ENCODE results near the gene CMC2.

Gene CMC2

DNA sequence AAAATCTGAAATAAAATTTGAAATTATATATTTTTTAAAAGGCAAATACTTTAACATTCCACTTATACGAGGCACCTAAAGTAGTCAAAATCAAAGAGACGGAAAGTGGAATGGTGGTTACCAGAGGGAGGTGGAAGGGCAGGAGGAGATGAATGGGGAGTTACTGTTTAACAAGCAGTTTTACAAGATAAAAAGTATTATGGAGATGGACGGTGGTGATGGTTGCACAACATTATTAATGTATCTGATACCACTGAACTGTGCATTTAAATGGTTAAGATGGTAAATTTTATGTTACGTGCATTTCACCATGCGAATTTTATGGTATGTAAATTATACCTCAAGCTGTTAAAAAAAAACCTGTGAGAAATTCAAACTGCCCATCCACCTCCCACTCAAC lies 5.4 kb downstream of the CMC2 start:
- no peak for DNase-seq

DNA sequence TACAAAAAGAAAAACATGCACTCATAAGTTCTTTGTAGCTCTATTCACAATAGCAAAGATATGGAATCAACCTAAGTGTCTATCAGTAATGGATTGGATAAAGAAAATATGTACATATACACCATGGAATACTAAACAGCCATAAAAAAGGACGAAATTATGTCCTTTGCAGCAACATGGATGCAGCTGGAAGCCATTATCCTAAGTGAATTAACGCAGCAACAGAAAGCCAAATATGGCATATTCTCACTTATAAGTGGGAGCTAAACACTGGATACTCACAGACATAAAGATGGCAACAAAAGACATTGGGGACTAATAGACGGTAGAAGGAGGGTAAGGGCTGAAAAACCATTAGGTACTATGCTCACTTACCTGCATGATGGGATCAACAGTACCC lies 5.8 kb downstream of the CMC2 start:
- DNase-seq = no peak

DNA sequence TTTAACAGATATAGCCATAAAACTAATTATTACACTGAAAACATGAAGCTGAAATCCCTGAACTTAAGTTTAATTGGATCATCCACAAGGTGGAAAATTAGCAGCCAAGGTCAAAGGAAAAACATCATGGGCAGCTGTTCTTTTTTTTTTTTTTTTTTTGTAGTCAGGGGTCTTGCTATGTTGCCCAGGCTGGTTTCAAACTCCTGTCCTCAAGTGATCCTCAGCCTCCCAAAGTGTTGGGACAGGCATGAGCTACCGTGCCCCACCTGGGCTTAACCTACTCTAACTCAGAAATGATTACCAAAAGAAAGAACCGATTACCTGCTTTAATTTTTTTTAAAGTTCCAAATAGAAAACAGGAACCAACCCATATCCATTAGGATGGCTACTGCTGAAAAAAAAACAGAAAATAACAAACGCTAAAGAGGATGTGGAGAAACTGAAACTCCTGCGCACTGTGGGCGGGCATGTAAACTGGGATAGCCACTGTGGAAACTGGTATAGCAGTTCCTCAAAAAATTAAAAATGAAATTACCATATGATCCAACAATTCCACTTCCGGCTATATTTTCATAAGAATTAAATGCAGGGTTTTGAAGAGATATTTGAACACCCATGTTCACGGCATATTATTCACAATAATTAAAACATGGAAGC lies 8.6 kb downstream of the CMC2 start:
- no peak for DNase-seq

DNA sequence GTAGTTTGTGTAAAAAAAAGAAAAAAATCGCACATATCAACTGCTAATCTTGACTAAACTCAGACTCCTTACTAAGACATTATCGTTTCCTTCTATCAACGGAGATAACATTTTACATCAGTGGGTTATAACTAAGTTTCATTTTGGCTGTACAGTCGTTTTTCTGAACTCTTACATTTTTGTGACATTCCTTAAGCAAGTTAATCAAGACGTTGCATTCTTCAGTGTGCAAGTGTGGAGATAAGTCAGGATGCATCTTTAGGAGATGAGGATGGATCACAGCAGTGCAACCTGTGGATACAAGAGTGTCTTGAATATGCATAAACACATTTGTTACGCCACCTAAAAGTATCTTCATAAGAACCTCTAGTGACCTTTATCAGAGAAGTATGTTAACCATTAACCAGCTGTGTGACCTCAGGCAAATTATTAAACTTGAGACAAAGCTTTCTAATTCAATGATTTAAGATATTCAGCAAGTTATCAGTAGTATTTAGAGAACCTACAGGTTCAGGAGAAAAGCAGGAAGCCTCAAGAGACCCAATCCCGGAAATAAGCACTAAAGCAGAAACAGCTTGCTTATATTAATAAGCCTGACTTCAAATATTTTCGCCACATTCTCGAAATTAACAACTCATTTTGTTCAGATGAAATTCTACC lies 9.4 kb downstream of the CMC2 start:
- no peak for DNase-seq

DNA sequence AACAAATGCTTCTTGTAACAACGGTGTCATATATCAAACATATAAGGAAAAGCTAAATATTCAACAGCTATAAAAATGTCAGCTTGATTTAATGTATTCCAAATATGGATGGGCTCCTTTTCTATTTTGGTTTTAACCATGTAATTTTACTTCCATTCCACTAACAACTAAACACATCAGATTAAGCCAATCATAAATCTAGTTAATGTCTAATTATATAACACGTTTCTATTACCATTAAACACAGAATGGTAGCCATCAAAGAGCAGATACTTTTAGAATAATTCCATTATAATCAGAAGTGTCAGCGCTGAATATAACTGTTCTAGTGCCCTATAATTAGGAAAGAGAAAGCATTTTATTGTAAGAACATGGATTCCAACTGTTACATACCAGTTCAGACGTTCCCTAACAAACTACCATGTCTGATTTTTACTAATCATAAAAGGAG lies 10.0 kb downstream of the CMC2 start:
- DNase-seq = no peak

- no peak for DNase-seq
Observed at GRCh38 chr16:80994451-80994850, 12.2 kb downstream of the CMC2 start.

DNA sequence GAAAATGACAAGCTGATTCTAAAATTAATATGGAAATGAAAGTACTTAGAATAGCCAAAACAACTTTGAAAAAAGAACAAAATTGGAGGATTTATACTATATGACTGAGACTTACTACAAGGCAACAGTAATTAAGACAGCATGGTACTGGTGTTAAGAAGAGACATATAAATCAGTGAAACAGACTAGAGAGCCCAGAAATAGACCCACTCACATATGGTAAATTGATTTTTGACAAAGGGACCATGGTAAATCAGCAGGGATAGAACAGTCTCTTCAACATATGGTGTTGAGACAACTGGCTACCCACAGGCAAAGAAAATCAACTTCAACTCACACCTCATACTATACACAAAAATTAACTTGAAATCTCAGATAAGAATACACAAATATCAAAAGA lies 12.9 kb downstream of the CMC2 start:
- no peak for DNase-seq

DNA sequence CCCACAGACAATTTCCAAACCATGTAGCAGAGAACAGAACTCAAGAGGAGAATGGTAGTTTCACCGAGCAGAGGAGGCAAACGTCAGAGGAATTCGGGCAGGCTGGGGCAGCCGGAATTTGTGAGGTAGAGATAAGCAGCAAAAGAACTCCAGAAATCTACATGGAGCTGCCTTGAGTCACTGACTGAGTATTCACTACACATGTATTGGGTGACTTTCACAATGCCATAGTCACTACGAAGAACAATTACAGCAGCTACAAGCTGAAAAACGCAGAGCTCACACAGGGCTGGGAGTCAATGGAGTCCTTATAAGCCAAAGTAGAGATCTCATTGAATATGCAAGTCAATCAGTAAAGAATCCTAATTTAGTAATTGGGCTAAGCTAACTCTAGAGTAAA lies 13.4 kb downstream of the CMC2 start:
- no peak for DNase-seq

- no peak for DNase-seq
Observed at GRCh38 chr16:80992676-80993293, 13.9 kb downstream of the CMC2 start.

DNA sequence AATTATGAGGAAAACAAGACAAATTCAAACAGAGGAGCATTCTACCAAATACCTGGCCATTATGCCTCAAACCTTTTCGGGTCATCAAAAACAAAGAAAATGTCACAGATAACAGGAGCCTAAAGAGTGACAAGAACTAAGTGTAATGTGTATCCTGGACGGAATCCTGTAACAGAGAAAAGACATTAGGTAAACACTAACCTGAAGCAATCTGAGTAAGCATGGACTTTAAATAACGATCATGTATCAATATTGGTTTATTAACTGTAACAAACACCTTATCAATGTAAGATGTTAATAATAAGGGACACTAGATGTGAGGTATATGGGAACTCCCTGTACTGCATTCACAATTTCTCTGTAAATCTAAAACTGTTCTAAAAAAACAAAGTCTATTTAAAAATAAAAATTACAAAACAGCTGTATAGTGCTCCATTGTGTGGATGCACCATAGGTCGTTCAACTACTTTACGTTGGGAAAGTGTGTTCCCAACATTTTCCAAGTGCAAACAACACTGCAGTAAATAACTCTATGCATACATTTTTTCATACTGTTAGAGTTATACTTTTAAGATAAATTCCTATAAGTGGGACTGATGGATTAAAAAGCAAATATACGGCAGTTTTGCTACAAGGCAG lies 14.8 kb downstream of the CMC2 start:
- no peak for DNase-seq

DNA sequence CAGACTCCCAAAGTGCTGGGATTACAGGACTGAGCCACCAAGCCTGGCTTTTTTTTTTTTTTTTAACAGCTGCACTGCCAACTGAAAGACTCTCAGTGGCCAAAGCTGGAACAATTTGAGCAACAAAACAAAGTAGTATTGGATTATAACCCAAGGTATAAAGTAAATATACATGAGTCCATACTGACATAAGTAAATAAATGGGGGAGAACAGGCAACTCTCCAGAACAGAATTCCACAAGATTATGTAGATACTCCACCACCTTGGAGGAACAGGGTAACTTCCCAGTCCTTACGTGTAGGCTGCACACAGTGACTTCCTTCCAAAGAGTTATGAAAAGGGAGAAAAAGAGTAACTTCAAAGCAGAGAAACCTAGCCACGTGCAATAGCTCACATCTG lies 15.7 kb downstream of the CMC2 start:
- DNase-seq = no peak

GRCh38 chr16:80990577-80990976 lies 16.1 kb downstream of the CMC2 start:
- no peak for DNase-seq

GRCh38 chr16:80989801-80990200 lies 16.9 kb downstream of the CMC2 start:
- DNase-seq = no peak

DNA sequence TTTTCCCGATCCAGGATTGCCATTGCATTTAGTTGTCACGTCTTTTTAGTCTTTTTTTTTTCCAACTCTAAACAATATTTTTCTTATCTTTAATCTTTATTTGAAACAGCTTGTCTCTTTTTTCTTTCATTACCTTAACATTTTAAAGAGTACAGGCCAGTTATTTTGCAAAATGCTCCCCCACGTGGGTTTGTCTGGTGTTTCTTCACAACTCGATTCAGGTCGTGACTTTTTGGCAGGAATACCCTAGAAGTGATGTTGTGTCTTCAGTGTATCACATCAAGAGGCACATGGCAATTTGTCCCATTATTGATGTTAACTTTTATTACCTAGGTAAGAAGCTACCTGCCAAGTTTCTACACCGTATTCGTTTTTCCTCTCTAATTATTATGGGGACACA lies 17.9 kb downstream of the CMC2 start:
- DNase-seq = no peak

- no peak for DNase-seq
Observed at GRCh38 chr16:80986557-80986956, 20.1 kb downstream of the CMC2 start.

DNA sequence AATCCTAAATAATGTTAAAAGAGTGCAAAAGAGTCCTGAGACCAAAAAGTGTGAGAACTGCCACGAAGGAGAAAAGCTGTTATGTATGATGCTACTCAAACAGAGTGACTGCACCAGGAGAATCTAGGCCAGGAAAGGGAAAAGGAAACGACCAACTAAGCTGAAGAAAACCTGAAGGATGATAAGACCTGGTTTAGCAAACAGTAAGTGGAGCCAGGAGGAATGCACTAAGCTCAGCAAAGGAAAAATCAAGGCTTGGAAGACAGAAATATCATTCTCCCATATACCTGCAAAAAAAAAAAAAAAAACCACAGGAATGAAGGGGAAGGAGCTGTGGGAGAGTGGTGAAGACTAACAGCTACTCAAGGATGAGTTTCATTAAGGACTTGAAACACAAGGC lies 21.1 kb downstream of the CMC2 start:
- no peak for DNase-seq

- DNase-seq = no peak
Observed at GRCh38 chr16:80984124-80984892, 22.4 kb downstream of the CMC2 start.

- DNase-seq = peak; percentile 11
Observed at GRCh38 chr16:80982646-80983045, 24.0 kb downstream of the CMC2 start.

- DNase-seq = no peak
Observed at GRCh38 chr16:80981103-80981502, 25.6 kb downstream of the CMC2 start.

GRCh38 chr16:80976946-80977345 lies 29.7 kb downstream of the CMC2 start:
- DNase-seq = no peak

DNA sequence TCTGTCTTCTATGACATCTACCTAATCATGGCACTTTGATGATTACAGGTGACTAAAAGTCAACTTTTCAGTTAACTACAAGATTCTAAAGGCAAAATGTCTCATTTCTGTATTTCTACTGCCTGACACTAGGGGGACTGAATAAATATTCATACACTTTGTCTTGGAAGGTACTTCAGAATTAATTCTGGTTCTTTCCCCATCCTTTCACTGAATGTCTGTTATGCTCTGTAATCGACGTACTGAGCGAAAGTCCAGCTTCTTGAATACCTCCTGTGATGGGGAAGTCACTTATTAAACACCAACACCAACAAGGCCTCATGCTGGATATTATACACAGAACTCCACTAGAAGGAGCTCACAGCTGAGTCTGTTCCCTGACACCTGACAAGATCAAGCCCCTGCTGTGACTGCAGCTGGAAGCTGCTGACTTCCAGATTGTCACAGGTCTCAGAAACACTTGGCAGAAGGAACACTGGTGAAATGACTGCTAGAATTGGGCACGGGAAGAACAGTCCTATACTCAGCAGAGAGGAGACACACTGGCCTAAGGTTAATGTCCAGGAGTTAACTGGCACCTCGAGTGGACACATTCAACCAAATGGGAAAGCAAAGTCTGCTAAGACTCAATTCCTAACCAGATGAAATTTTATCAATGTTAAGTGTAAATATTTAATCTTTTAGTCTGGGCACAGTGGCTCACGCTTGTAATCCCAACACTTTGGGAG lies 31.9 kb downstream of the CMC2 start:
- DNase-seq = no peak

- DNase-seq = no peak
Observed at GRCh38 chr16:80973991-80974390, 32.7 kb downstream of the CMC2 start.

GRCh38 chr16:80972611-80973010 lies 34.1 kb downstream of the CMC2 start:
- no peak for DNase-seq
